Islet precursor cell (in vitro differentiated cells): ENCODE results near the gene RAB40C.
"Not testable (repeated sequence)": the region's sequence is repeated elsewhere in the genome, so short reads cannot be mapped to it uniquely, and the experiment has no call there.

Experiments
- DNase-seq: peaks from one replicate; pipeline ENCODE4 v3.0.0-alpha.2; 2018

The RAB40C gene

DNA sequence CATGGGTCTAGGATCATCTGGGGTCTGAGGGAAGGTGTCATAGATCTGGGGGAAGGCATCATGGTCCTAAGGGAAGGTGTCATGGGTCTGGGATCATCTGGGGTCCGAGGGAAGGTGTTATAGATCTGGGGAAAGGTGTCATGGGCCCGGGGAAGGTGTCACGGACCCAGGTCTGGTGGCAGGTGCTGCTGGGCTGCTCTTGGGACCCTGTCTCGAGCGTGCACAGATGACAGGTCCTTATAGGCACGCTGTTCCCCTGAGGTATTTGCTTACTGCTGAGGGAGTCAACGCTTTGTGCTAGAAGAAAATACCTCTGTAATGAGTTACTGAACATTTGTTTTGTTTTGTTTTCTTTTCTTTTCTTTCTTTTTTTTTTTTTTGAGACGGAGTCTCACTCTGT, 1.4 kb downstream of the RAB40C start:
- no peak for DNase-seq

DNA sequence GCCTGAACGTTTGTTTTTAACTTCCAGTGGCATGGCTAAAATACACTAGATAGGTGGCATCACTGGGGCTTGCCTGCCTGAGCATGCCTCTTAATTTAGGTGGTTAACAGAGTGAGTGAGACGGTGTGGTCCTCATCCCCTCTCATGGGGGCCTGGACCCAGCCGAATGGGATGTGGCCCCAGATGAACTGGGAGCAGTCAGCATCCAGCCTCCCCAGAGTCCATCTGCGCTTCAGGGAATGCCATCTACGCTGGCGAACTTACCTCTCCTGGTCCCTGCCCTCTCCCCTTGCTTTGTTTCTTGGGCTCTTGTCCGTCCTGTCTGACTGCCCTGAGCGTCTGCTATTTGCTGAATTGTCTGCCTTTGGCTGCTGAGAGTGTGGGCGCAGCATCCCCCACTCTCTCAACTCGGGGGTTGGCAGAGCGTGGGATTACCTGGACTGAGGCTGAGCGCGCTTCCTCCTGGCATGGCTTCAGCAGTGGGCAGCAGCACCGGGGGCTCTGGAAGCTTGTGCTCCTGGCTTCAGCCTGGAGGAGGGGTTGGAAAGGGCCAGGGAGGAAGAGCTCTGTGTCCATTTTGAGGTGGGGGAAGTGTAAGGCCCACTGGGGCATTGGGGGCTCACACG, 2.1 kb downstream of the RAB40C start:
- no peak for DNase-seq

DNA sequence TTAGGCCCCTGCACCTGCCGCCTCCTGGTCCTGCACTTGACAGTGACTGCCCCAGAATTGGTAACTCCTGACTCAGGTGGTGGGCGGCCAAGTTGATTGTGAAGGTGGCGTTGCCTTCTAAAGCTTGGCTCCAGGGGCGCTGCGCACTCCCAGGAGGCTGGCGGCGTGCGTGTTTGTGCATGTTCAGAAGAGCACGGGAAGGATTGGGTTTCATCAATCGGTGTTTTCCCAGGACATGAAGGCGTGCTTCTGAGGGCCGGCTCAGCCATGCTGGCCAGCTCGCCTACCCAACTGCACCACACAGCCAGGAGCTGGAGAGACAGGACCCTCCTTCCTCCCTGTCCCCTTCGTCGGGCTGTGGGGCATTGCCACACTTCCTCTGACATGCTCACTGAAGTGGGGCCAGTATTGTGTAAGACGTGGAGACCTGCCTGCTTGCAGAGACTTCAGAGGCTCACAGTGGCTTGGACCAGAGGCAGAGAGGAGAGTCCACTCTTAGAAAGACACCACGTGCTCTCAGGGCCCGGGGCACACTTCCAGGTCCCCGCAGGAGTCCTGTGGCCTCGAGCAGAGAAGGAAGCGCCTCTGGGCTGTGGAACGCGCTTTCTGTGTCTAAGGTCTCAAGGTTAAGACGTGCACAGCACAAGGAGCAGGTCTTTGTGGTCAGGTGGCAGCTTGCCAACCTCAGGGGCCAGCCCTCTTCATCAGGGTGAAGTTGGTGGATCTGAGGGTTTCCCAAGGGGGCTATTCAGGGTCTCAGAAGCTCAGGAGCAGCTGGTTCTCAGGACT, 2.8 kb downstream of the RAB40C start:
- no peak for DNase-seq

DNA sequence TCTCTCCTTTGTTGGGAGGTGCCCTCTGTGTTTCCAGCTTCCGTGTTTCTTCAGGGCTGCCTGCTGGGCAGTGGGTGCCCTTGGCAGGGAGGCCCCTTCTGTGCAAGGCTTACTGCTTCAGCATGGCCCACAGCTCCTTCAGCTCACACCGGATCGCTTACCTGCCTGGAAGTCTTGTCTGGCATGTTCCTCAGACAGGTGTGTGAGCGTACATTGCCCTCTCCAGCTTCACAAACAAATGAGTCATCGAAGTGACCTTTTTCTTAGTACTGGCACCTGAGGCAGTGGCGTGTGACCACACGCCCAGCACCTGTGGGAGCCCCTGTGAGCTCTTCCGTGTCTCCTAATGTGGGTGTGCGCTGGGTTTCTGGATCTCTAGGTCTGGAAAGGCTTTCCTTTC, 3.5 kb downstream of the RAB40C start:
- no peak for DNase-seq

DNA sequence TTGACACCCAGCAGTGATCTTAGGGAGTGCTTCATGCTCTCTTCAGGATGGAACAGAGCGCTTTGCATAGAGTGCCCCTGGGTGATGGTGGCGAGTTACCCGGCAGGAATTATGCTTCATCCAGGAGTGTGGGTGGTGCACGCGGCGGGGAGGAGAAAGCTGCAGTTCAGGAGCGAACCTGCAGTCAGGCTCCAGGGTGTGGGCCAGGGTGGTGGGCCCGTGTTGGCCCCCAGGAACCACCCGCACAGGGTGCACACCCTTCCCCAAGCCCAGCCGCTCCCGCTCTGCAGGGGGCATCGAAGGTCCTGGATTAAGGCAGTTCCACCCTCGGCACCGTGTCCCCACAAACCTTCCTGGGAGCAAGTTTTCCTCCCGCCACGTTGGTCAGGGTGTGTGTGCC, 3.9 kb downstream of the RAB40C start:
- no peak for DNase-seq

DNA sequence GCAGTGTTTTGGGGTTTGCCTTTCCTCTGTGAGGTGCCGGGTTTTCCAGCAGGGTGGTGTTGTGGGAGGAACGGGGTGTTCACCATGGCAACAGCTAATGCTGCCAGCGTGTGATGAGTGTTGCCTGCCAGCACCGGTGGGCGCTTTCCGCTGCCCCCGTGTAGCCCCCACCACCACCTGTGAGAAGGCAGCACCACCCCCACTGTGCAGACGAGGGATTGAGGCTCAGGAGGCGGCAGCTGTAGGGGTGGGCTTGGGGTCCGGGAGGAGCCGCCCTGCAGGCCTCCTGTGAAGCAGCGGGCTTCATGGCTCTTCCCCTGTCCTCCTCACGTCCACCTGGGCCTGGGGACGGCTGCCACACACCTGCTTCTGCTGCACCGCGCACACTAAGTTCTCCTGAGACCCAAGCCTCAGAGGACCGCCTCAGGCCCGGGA, 5.2 kb downstream of the RAB40C start:
- no peak for DNase-seq

DNA sequence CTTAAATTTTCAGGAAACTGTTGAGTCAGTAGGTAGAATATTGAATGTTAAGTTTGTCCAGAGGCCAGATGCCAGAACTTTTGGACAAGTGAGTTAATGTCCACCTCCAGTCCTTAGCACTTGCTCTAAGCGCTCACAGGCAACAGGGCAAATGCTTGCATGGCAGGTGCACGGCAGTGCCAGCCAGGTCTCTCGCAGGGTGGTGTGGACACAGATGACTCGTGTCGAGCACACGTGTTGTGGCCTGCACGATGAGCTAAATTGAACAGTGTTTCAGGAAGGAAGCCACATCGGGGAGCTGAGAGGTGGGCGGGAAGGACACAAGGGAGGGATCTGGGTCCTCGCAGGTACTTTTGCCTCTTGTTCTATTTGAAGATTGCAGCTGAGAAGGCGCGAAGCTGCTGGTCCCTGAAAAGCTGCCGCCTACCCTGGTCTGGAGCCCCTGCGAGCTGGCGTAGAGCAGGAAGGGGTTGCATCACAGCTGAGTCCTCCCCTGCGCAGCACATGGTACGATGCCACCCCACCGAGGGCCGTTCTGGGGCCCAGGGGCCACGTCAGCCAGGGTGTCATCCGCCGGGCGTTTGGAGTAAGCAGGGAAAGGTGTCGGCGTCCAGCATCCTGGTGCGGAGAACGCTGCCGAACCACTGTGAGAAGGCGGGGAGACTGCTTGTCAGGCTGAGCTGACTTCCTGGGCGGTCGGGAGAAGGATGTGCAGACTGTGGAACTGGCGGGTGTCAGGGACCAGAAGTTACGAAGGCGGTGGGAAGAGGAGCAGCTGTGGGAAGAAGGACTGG, 6.3 kb downstream of the RAB40C start:
- DNase-seq, result no peak

DNA sequence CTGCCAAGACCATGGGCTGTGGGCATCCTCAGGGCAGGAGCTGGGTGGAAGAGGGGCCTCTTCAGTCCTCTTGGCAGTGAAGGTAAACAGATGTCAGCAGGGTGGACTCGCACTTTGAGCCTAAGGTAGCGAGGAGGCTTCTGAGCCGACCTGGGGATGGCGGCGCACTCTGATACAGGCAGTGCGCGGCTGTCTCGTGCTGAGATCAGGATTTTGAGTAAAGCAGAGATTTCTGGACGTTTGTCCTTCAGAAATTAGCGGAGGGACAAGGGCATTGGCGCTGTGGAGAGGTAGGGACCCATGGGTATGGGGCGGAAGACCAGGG, 6.8 kb downstream of the RAB40C start:
- no peak for DNase-seq

DNA sequence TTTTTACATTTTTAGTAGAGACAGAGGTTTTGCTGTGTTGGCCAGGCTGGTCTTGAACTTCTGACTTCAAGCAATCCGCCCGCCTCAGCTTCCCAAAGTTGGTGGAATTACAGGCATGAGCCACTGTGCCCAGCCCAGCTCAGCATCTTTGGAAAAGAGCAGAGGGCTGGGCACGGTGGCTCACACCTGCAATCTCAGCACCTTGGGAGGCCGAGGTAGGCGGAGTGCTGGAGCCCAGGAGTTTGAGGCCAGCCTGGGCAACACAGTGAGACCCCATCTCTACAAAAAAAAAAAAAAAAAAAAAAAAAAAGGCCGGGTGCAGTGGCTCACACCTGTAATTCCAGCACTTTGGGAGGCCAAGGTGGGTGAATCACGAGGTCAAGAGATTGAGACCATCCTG, 7.8 kb downstream of the RAB40C start:
- DNase-seq, result not testable (repeated sequence)

DNA sequence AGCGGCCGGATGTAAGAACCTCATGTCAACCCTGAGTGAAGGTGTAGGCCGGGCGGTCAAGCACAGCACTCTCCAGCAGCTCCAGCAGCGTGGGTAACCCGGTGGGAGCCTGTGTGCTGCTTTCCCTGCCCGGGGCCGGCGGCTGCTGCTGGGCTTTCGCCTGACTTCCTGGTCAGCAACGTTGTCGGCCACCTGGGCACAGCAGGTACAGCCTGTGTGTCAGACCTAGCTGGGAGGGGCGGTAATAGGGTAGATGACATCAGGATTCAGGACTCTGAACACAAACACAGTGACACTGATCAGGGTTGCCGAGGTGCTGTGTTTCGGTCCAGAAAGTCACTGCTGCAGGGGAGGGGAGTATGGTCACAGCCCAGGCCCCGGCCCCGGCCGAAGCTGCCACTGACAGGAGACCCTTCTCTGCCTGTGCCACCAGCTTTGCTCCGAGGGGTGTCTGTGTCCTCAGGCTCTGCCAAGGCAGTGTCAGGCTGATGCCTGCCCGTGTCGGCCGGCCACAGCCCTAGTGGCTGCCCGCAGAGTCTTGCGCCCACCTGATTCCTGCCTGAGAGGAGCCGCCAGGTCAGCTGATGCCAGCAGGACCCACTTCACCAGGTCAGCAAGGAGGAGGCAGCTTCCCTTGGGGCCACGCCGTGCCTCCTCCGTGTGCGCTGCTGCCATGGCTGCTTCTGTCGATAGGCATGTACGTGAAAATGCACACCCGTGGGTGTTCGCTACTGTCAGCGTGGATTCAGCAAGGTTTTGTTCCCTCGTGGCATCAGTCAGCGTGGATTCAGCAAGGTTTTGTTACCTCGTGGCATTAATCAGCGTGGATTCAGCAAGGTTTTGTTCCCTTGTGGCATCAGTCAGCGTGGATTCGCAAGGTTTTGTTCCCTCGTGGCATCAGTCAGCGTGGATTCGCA, 9.2 kb downstream of the RAB40C start:
- no peak for DNase-seq

DNA sequence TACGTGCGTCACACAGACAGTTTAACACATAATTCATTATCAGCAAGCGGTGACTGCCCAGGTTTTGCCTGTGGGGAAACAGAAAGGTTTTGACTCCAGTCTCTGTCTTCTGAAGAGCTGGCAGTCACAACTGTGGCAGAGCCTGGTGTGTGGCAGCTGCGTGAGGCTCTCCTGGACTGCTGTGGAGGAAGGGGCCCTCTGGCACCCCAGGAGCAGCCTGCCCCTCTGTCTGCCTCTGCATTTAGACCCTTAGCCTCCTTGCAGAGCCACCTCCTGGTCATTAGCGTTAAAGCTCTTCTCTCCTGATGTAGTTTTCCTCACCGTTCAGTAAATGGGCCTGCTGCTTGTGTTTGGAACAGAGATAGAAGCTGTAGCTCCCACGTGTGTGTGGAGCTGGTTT, 10.9 kb downstream of the RAB40C start:
- no peak for DNase-seq

DNA sequence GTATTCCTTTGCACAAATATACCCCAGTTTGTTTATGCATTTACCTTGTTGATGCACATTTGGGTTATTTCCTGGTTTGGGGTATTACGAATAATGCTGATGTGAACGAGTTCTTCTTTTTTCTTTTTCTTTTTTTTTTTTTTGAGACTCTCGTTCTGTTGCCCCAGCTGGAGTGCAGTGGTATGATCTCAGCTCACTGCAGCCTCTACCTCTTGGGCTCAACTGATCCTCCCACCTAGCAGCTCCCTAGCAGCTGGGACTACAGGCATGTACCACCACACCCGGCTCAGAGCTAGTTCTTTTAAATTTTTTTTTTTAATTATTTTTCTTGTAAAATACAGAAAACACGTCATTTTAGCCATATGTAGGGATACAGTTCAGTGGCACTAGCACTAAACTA, 14.1 kb downstream of the RAB40C start:
- DNase-seq, result no peak

DNA sequence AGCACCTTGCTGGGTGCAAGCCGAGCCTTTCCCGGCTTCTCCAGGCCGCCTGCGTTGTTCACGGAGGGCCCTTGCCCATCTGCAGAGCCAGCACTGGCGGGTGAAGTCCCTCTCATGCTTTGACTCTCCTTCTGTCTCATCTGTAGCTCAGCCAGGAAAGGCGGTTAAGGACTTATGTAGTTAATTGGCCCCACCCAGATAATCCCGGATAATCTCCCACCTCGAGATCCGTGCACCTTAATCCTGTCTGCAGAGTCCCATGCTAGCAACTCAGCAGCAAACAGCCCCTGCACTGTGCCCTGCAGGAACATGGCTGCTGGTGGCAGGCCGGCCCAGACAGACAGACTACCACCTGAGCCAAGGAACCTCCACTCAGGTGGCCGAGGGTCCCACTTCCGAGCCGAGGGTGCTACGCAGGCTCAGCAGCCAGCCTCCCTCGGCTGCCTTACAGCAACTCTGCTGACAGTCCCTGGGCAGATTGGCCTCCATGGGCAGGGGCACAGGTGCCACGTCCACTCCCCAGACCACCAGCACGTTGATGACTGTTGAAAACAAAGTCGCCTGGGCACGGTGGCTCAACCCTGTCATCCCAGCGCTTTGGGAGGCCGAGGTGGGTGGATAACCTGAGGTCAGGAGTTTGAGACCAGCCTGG, 16.9 kb downstream of the RAB40C start:
- DNase-seq, result no peak

DNA sequence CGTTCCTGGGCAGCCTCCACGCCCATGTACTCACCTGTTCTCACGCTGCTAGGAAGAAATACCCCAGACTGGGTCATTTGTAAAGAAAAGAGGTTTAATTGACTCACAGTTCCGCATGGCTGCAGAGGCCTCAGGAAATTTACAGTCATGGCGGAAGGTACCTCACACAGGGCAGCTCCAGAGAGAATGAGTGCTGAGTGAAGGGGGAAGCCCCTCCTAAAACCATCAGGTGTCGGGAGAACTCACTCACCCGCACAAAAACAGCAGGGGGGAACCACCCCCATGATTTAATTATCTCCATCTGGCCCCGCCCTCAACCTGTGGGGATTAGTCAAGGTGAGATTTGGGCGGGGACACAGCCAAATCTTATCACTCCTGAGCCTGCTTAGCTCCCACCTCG, 18.2 kb downstream of the RAB40C start:
- no peak for DNase-seq

DNA sequence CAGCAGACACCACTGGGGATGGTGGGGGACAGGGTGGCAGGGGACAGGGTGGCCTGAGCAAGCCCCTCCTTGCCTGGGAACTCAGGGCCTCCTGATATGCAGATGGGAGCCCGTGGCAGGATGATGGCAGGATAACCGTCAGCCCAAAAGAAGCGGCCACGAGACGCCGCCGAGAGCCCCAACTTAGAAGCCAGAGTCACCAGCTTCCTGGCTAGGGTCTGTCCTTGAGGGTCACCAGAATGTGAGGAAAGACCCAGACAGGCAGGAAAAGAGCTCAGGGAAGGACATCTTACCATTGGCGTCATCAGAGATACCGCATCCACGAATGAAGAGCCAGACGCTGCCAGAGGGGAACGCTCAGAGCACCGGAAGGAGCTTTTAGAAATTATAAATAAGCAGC, 19.4 kb downstream of the RAB40C start:
- DNase-seq, result no peak

DNA sequence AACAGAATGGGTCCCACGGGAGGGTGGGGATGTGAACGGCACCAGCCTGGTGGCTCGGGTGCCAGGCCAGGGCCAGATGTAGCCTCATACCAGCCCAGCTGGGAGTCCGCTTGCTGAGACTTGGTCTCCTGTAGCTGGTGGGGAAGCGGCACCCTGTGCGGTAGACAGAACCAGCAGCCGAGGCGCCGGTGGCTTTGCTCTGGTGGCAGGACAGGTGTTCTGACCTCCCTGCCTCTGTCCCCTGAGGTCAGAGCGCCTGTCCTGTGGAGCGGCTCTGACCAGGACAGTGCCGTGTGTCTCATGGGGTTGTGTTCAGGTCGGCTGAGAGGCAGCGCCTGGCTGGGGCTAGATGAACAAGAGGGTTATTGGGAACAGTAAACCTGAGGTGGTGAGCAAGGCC, 20.1 kb downstream of the RAB40C start:
- no peak for DNase-seq

DNA sequence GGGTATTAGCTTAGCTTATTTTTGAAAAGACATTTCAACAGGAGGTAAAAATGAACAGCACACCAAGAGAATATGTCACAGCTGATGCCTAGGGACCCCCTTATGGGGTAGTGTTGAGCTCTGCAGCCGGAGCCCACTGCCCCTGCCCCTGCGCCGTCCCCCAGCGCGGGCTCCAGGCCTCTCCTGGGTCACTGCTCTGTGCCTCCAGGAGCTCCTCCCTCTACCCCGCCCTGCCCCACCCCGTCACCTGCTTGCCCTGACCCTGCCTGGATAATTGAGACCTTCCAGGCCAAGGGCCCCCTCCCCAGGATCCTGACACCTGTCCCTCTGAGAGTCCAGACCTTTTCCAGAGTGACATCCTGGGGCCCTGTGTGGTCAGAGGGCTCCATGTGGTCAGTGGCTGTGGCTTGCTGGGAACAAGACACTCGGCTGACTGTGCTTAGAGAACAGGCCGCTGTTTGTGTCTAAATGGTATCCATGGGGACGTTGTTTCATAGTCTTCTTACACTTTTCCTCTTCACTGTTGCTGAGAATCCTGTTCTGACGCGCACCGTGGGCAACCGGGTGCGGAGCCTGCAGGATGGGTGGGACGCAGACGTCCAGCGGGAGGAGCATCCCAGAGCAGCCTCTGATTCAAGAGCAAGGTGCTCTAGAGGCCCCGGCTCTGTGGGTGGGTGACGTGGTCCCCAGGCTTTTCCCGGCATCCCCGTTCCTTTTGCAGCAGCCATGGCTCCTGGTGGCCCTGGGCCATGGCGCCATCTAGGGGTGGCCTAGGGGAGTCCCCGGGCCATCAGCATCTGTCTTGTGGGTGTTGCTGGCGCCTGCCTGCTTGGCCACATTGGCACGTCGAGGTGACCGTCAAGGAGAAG, 20.9 kb downstream of the RAB40C start:
- DNase-seq, result no peak

DNA sequence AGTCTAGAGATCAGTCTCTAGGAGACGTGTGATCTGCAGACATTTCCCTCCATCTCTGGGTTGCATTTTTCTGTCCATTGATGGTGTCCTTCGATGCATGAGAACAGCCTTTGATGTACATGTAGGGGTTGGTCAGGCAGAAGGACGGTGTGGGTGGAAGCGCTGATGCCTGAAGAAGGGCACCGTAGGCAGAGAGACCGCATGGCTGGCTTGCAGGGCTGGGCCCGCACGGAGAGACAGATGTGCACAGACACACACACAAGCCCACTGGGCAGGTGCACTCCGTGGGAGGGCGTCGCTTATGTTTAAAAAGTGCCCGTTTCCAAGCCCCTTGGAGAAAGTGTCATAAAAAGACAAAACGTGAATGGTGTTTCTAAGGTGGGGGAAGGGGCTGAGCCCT, 25.3 kb downstream of the RAB40C start:
- DNase-seq, result no peak

DNA sequence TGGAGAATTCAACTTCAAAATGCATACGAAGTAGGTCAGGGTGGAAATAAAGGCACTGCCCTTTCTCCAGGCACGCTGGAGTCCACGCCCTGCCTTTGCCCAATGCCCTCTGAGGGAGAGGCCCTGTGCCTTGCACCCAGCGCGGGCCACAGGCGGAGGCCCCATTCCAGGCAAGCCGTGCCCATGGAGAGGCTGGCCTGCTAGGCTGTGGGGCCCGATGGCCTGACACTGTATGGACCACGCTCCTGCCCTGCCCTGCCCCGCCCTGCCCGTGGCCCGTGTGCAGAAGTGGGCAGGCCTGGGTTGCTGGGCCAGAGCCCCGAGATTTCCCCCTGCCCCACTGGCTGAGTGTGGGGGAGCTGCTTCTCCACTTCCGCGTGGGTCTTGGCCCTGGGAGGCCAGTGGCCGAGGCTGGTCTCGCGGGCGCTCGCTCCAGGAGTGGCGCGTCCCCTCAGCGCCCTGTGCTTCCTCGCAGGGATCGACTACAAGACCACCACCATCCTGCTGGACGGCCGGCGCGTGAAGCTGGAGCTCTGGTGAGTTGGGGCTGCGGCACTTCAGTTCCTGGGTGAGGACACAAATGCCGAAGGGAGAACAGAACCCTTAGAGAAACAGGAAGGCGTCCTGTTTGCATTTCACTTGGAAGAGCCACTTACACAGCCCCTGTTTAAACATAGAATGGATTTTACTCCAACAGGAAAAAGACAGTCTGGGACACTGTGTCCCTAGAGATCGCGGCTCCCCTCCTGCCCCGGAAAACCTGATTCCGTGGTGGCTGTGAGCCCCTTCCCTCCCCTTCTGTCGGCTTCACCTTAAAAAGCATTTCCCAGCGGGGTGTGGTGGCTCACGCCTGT, 27.1 kb downstream of the RAB40C start:
- no peak for DNase-seq

DNA sequence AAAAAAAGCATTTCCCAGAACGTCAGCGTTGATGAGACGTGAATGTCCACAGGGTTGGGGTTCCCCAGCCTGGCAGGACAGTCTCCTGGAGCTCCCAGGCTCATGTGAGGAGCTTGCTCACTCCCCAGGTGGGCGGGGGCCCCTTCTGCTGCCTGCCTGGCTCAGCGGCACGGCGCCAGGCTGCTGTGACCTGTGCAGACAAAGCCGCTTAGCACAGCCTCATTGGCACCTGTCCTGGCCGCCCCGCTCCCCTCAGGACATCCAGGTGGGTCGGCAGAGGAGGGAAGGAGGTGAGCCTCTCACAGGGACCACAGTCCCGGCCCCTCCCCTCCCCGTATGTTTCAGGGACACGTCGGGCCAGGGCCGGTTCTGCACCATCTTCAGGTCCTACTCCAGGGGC, 28.0 kb downstream of the RAB40C start:
- DNase-seq, result no peak
